HG03354 (cell line): ENCODE measurements around the gene CLCNKA.
"Not testable (repeated sequence)": the region's sequence is repeated elsewhere in the genome, so short reads cannot be mapped to it uniquely, and the experiment has no call there.

Experiments used
- ATAC-seq: cut with Tn5 transposase; IDR thresholded peaks from one replicate; pipeline ENCODE4 v1.9.1; 2021; ENCODE audit warnings: mild to moderate bottlenecking; ENCODE audit not compliant: unreplicated experiment, poor library complexity, severe bottlenecking

CLCNKA gene

DNA sequence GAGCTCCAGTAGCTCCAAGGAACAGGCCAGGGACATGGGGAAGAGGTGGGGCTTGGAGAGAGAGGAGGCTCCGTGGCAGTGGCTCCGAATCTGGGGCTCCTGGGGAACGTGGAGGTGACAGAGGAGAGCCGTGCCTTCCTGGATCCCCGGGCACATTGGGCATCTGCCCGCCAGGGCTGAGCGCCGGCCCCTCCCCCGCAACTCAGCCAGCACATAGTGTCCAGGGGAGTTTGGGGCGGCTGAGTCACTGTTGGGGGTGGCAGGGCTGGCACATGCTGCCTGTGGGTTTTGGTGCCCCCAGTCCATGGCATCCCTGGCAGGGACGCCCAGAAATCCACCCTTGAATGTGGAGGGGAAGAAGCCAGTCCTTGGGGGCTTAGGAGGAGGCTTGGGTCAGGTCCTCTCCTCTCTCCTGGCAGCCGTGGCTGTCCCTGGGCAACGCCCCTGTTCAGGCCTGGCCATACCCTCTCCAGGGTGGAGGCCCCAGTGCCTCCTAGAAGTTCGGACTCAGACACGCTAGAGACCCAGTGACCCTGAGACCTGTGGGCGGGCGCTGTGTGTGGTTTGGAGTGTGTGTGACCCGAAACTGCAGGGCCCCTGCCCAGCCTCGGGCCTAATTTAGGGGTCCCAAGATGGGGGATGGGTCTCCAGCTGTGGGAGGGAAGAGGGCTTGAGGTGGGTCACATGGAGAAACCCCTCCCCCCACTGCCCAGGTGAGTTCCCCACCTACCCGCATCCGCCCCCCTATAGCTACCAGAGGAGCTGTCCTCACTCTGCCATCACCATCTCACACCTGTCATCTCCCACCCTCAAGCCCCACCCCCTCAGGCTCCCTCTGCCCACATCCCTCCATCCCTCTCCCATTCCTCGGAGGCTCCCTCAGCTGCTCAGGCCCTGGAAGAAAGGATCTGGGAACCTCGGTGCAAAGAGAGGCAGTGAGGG, 5.6 kb upstream of the CLCNKA start:
- ATAC-seq = no peak

DNA sequence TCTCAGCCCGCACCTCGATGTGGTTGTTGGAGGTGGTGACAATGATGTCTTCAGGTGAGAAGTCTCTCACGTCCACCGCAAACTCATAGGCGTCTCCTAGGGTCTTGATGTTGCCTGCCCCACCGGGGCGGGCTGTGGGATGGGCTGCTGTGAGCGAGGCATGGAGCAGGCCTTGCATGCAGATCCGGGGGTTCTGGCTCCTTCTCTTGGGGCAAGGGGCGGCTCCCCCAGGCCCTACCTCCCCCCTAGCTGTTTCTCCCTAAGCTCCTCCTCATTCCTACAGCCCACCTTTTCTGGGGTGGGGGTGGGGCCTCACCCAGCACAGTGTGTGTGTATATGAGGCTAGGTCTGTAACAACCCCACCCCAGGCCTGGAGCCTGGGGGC, 4.8 kb upstream of the CLCNKA start:
- no peak for ATAC-seq

- ATAC-seq = no peak
Measured at GRCh38 chr1:16017461-16018303, 4.2 kb upstream of the CLCNKA start, which contains the start of gene HSPB7. HSPB7 (minus strand) TSS chr1:16018043; CDS start chr1:16017963, 80 bp downstream.

GRCh38 chr1:16018308-16018707, 3.5 kb upstream of the CLCNKA start:
- no peak for ATAC-seq

- no peak for ATAC-seq
Measured at GRCh38 chr1:16018749-16019643, 2.8 kb upstream of the CLCNKA start.

DNA sequence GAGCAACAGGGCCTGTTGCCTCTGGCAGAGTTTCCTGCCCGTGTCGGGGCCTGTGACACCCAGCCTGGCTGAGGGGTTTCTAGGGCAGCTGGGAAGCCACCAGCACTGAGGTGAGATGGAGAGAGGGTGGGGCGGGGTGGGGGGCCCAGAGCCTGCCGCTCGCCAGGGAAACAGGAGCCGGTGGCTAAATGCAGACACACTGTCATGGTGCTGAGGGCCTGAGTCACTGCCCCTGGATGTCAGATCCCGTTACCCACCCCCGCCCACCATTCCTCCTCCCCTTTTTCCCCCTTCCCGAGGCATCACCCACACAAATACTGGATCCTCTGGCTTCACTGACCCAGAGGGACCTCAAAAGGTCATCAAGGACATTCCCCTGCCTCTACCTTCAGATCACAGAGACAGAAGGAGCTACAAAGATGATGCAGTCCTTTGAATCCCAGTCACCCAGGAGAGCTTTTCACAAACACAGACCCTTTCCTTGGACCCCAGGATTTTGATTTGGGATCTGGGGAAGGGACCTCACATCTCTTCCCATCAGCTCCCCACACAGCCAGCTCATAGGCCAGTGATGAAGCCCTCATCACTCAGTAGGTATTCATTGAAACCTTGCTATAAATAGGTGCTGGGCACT, 2.1 kb upstream of the CLCNKA start:
- no peak for ATAC-seq

GRCh38 chr1:16020325-16020724, 1.5 kb upstream of the CLCNKA start:
- no peak for ATAC-seq

DNA sequence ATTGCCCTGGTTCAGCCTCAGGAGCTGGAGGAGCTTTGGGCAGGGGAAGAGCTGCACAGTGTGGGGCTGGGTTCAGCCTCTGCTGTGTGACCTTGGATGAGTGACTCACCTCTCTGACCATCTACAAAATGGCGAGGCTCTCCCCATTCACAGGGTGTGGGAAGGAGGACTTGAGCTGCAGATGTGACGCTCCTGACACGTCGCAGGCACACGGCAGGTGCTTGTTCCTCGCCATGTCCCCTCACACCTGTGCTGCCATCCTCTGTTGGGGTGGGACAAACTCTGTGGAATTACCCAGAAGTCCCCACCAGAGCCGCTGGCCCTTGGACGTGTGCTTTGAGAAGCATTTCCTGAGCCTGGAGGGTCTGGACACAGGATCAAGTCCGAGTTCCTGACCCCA, 958 bp upstream of the CLCNKA start:
- not testable (repeated sequence) for ATAC-seq

GRCh38 chr1:16022393-16022792, 557 bp downstream of the CLCNKA start:
- no peak for ATAC-seq

DNA sequence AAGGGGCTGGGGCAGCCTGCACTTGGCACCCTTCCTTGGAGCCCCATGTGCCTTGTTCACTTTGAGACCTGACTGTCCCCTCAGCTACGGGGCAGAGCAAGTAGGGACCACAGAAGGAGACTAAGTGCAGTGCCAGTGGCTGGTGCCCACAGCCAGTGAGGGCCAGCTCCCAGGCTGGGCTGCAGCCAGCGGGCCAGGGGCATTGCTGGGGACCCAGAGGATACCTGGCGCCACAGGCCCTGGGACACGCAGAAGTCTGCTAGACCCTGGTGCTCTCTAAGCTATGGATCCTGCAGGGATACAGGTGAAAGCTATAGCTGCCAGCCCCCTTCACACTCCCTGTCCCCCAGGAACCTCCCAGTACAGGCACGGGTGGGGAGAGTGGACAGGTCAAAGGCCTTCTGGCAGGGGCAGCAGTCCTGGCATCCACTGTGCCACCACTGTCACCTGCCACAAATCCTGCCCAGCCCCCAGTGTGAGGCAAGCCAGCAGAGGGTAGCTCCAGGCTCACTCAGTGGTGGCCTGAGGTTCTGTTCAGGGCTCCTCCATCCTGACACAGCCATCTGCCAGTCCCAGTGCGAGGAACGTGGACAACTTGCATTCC, 1.3 kb downstream of the CLCNKA start:
- no peak for ATAC-seq

- ATAC-seq = not testable (repeated sequence)
Measured at GRCh38 chr1:16026302-16026701, 4.5 kb downstream of the CLCNKA start.

GRCh38 chr1:16026723-16027484, 5.1 kb downstream of the CLCNKA start:
- ATAC-seq = no peak

DNA sequence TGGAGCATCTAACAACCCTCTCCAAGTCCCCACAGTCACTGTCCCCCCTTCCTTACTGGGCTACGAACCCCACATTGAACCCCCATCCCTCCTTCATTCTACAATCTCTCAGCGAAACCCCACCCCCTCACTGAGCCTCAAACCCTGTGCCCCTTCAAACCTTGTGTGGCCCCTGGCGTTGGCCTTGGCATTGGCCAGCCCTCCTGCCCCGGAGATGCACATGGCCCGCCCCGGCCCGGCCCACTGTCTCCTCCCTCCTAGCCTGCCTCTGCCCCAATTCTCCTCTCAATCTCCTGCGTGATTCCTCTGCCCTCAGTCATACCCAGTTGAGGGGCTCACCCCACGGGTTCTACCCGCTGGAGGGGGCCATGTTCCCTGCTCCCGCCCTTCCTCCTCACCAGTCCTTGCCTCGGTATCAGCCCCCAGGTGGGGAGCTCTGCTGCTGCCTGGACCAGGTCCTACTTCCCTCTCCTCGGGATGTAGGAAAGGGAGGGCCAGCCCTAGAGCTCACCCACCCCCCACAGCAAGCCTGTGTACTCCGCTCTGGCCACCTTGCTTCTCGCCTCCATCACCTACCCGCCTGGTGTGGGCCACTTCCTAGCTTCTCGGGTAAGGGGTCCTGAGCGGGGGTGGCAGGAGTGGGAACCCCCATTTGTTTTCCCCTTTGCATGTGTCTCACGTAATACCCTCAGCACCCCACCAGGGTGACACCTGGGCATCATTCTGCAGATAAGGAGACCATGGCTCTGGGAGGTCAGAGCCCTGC, 6.6 kb downstream of the CLCNKA start:
- no peak for ATAC-seq

- not testable (repeated sequence) for ATAC-seq
Measured at GRCh38 chr1:16029003-16029268, 7.1 kb downstream of the CLCNKA start.

DNA sequence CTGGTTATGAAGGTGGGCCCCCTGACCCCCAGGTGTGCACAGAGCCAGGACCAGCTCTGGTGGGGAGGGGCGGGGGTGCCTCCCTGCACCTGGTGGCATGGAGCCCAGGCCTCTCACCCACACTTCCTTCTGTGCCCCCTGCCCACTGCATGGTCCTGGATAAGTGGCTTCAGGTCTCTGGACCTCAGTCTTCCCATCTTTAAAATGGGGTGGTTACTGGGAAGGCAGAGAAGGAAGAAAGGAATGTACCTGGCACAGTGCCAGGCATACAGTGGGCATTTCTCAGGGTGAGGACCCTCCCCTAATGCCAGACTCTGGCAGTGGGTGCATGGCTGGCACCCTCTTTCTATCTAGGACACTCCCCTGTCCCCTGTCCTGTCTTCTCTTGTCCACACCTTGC, 7.5 kb downstream of the CLCNKA start:
- no peak for ATAC-seq

DNA sequence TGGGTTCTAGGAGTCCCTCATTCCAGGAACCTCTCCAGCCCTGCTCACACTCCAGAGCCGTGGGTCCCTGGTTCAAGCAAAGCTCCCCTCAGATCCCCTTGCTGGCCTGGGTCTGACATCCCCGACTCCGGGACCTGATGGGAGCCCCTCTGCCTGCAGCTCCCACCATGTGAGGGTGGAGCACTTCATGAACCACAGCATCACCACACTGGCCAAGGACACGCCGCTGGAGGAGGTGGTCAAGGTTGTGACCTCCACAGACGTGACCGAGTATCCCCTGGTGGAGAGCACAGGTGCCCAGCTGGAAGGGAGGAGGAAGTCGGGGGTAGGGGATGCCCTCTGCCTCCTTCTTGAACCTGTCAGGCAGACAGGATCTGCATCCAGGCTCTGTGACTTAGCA, 9.7 kb downstream of the CLCNKA start:
- ATAC-seq = no peak

DNA sequence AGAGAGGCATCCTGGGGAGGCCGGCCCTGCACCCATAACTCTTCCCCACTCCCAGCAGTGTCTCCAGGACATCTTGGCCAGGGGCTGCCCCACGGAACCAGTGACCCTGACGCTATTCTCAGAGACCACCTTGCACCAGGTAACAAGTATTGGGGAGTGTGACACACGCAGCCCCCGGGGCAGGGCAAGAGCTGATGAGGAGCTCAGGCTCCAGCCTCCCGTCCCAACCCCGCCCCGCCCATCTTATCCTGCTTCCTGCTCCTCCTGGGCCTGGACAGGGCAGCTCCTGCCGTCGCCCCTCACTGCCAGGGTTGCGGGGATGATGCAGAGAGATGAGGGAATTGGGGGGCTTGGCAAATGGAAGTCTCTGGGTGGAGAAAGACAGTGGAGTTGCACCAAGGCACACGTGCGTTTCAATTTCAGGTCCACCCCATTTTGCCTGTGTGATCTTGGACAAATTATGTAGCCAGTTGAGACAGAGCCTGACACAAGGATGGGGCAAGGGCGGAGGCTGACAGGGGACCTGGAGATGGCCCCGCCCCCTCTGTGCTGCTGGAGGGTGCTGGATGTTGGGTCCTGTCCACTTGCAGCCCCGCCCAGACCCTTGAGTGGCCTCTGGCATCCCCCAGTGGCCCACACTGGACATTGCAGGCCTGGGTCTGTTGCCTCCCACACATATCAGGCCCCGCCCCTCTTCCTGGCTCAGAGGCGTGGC, 10.7 kb downstream of the CLCNKA start:
- ATAC-seq = peak; percentile 71
